ENCODE data around the gene MAPK14.

The MAPK14 gene

DNA sequence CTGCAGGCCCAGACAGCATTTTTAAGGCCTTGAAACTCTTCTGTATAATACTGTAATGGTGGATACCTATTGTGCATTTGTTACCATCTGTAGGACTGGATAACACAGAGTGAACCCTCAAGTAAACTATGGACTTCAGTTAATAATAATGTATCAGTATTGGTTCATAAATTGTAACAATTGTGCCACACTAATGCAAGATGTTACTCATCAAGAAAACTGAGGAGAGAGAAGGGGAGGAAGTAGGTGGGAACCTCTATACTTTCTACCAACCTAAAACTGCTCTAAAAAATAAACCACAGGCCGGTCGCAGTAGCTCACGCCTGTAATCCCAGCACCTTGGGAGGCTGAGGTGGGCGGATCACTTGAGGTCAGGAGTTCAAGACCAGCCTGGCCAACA lies 113.5 kb downstream of the MAPK14 start:
- H3K27ac Mint-ChIP-seq = no peak overlapping the region
- TF ChIP-seq, protein P1, sequence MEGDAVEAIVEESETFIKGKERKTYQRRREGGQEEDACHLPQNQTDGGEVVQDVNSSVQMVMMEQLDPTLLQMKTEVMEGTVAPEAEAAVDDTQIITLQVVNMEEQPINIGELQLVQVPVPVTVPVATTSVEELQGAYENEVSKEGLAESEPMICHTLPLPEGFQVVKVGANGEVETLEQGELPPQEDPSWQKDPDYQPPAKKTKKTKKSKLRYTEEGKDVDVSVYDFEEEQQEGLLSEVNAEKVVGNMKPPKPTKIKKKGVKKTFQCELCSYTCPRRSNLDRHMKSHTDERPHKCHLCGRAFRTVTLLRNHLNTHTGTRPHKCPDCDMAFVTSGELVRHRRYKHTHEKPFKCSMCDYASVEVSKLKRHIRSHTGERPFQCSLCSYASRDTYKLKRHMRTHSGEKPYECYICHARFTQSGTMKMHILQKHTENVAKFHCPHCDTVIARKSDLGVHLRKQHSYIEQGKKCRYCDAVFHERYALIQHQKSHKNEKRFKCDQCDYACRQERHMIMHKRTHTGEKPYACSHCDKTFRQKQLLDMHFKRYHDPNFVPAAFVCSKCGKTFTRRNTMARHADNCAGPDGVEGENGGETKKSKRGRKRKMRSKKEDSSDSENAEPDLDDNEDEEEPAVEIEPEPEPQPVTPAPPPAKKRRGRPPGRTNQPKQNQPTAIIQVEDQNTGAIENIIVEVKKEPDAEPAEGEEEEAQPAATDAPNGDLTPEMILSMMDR (IDR thresholded peaks at IDR 0.05) = no peak
- peaks cover 6% of the 10 kb centered on the region for H3K27me3 Mint-ChIP-seq (ENCODE audit: low read depth, poor library complexity)
- H3K36me3 Mint-ChIP-seq (ENCODE audit: low read depth) = no peaks in the 10 kb centered on the region
- no peak overlapping the region for H3K4me3 Mint-ChIP-seq
- no peak for DNase-seq
- peaks cover 11% of the 10 kb centered on the region for H3K4me1 Mint-ChIP-seq
- H3K9me3 Mint-ChIP-seq = no peaks in the 10 kb centered on the region

DNA sequence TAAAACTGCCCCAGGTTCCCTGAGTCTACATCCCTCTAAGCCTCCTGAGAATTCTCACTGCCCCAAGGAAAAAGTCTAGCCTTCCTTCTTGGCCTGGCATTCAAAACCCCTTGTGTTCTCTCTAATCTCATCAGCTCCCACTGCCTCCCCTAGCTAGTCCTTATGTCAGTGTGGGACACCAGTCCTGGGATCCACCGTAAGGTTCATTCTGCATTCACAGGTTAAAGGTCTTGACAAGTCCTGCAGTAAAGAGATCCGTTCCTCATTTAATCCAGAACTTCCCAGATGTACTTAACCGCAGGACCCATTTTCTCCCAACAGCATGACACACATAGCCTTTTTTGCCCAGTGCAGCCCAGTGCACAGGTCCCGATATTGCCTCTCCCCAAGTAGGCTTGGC lies 114.4 kb downstream of the MAPK14 start:
- Mint-ChIP-seq H3K27me3 (ENCODE audit: low read depth, poor library complexity) (peaks cover 11% of the 10 kb centered on the region), H3K27ac (no peak overlapping the region), H3K4me1 (peaks cover 5% of the 10 kb centered on the region), H3K9me3 (peaks cover 3% of the 10 kb centered on the region), H3K36me3 (ENCODE audit: low read depth) (no peaks in the 10 kb centered on the region), H3K4me3 (no peak overlapping the region)
- TF ChIP-seq, protein P1 (IDR thresholded peaks at IDR 0.05) = no peak
- no peak for DNase-seq

DNA sequence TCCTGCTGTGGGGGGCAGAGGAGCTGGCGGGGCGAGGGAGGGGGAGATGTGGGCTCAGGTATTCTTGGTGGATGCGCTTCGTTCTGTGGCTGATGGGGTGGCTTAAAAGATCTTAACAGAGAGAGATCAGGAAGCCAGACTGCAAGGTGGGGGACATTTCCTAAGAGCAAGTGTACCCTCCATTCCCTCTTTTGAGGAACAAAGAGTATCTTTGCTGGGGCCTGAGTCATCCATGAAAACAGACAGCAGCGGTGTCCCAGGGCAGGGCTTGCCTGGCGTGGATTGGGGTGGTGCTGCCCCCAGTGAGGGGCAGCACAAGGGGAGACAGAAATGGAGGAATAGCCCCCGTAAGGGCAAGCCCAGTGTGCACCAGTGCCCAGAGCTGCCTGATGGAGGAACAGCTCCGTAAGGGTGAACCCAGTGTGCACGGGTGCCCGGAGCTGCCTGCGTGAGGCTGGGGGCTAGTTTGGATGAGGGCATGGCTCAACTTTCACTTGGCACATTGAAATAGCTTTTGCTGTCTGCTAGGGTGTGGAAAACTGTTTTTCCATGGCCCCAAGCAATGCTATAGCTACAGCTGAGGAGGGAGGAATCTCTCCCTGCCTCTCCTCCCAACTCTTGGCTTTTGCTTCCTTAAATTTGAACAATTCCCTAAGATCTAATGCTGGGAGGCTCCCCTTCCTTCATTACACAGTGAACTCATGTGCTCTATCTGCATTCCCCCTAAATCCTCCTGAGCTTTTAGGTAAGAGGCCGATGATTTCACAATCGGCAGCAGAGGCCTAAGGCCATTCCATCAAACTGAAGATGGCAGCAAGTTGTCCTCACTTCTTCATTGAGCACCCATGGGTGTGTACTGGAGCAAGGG lies 115.6 kb downstream of the MAPK14 start:
- Mint-ChIP-seq H3K27me3 (ENCODE audit: low read depth, poor library complexity) (peaks cover 11% of the 10 kb centered on the region), H3K27ac (no peak overlapping the region), H3K36me3 (ENCODE audit: low read depth) (no peaks in the 10 kb centered on the region), H3K4me3 (no peak overlapping the region), H3K4me1 (peaks cover 5% of the 10 kb centered on the region), H3K9me3 (peaks cover 6% of the 10 kb centered on the region)
- no peak for DNase-seq
- TF ChIP-seq, protein P1 (IDR thresholded peaks at IDR 0.05) = no peak

DNA sequence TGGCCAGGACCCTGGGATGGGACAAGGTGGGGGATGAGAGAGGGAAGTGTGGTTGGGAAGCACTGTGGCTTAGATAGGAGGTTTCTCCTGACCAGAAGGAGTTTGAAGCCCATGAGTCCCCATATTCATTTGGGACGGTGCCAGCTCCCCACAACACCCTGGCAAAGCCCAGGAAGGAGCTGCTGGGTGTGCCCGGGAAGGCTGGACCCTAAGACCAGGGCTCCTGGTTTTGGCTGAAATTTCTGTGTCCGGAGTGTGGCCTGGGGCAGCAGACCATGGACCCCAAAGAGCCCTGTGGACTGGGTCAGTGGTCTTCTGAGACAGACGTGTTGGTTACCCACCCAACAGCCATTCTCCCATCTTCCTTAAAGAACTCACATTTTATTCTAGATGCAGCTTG lies 117.9 kb downstream of the MAPK14 start:
- Mint-ChIP-seq H3K4me3 (no peak overlapping the region), H3K9me3 (peaks cover 9% of the 10 kb centered on the region), H3K27me3 (ENCODE audit: low read depth, poor library complexity) (peaks cover 11% of the 10 kb centered on the region), H3K4me1 (no peaks in the 10 kb centered on the region), H3K27ac (no peak overlapping the region), H3K36me3 (ENCODE audit: low read depth) (no peaks in the 10 kb centered on the region)
- DNase-seq = no peak
- TF ChIP-seq, protein P1 (IDR thresholded peaks at IDR 0.05) = no peak

DNA sequence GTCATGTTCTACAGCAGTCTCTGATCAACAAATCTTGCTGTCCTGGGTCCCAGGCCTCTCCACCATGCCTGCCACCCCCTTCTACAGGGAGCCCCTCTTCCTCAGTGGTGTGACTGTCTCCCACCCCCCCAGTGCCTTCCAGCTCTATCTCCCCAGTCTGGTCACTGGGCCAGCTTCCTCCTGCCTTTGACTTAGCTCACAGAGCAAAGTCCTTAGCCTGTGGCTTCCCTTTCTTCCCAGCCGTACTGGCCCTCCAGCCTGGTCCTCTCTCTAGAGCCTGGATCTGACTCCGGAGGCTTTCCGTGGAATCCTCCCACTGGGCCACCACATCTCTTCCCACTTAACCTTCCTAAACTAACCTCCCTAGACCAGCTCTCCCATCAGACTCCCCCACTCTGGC lies 119.7 kb downstream of the MAPK14 start:
- no peak for DNase-seq
- Mint-ChIP-seq H3K27ac (no peak overlapping the region), H3K4me3 (no peak overlapping the region), H3K4me1 (no peaks in the 10 kb centered on the region), H3K9me3 (peaks cover 9% of the 10 kb centered on the region), H3K27me3 (ENCODE audit: low read depth, poor library complexity) (peaks cover 11% of the 10 kb centered on the region), H3K36me3 (ENCODE audit: low read depth) (no peaks in the 10 kb centered on the region)
- TF ChIP-seq, protein P1 (IDR thresholded peaks at IDR 0.05) = no peak

DNA sequence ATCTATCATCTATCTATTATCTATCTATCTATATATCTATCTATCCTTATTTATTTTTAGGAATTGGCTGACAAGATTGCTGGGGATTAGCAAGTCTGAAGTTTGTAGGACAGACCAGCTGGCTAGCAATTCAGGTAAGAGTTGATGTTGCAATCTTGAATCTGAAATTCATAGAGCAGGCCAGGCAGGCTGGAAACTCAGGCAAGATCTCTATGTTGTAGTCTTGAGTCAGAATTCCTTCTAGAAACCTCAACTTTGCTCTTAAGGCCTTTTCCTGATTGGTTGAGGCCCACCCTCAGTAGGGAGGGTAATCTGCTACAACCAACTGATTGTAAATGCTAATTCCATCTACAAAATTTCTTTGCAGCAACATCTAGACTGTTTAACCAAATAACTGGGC lies 121.9 kb downstream of the MAPK14 start:
- no peaks in the 10 kb centered on the region for H3K36me3 Mint-ChIP-seq (ENCODE audit: low read depth)
- peaks cover 15% of the 10 kb centered on the region for H3K9me3 Mint-ChIP-seq
- H3K4me3 Mint-ChIP-seq = no peak overlapping the region
- no peak for DNase-seq
- peaks cover 11% of the 10 kb centered on the region for H3K27me3 Mint-ChIP-seq (ENCODE audit: low read depth, poor library complexity)
- H3K27ac Mint-ChIP-seq = no peak overlapping the region
- TF ChIP-seq, protein P1 (IDR thresholded peaks at IDR 0.05) = no peak
- no peaks in the 10 kb centered on the region for H3K4me1 Mint-ChIP-seq

Measured in nephron progenitor cell (in vitro differentiated cells).